ENCODE data around the gene ABCB6. TPM values are rescaled to one million over a fixed set of nuclear protein-coding genes. Genes with fewer than 3 reads are reported as not detected.

ABCB6 gene
- total RNA-seq, 2 donors from 2014 or later = 9.3 to 12.1 TPM

DNA sequence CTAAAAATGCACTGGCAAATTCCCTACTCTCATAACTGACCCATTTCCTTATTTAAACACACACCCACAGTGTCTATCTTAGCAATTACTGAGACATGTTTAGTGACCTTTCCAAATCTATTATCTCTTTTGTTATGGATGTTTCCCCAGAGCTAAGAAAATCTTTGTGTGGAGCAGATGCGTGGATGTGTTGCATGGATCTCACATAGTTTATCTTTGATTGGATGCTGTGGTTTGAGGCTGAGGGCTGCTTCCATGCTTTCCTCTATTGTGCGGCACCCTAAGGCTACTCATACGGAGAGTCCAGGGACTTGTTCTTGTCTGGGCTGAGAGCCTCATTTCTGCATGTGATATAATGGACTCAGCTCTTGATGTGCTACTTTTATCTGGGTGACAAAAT is 15.6 kb upstream of the ABCB6 start:
- no peak for DNase-seq (ENCODE audit: low spot score)

GRCh38 chr2:219230059-219230540 is 11.3 kb upstream of the ABCB6 start:
- Histone ChIP-seq H3K27ac (peak overlapping the region; percentile 95 to 97), H3K36me3 (peaks cover 45% of the 10 kb centered on the region), H3K4me3 (peak overlapping the region; percentile 77 to 86), H3K27me3 (no peaks in the 10 kb centered on the region), H3K4me1 (peaks cover 0 to 35% of the 10 kb centered on the region in 2 donors), H3K9me3 (no peaks in the 10 kb centered on the region)
- TF ChIP-seq, protein P1, sequence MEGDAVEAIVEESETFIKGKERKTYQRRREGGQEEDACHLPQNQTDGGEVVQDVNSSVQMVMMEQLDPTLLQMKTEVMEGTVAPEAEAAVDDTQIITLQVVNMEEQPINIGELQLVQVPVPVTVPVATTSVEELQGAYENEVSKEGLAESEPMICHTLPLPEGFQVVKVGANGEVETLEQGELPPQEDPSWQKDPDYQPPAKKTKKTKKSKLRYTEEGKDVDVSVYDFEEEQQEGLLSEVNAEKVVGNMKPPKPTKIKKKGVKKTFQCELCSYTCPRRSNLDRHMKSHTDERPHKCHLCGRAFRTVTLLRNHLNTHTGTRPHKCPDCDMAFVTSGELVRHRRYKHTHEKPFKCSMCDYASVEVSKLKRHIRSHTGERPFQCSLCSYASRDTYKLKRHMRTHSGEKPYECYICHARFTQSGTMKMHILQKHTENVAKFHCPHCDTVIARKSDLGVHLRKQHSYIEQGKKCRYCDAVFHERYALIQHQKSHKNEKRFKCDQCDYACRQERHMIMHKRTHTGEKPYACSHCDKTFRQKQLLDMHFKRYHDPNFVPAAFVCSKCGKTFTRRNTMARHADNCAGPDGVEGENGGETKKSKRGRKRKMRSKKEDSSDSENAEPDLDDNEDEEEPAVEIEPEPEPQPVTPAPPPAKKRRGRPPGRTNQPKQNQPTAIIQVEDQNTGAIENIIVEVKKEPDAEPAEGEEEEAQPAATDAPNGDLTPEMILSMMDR (IDR thresholded peaks at IDR 0.05) = no peak
- peak; percentile 76 for DNase-seq (ENCODE audit: low spot score)

More for the DNA sequence above, 15.6 kb upstream of the ABCB6 start:
- Histone ChIP-seq H3K27ac (no peak overlapping the region), H3K4me1 (peaks cover 0 to 15% of the 10 kb centered on the region in 2 donors), H3K27me3 (no peaks in the 10 kb centered on the region), H3K36me3 (peaks cover 69% of the 10 kb centered on the region), H3K4me3 (no peak overlapping the region), H3K9me3 (no peaks in the 10 kb centered on the region)
- TF ChIP-seq, protein P1 (IDR thresholded peaks at IDR 0.05) = no peak

DNA sequence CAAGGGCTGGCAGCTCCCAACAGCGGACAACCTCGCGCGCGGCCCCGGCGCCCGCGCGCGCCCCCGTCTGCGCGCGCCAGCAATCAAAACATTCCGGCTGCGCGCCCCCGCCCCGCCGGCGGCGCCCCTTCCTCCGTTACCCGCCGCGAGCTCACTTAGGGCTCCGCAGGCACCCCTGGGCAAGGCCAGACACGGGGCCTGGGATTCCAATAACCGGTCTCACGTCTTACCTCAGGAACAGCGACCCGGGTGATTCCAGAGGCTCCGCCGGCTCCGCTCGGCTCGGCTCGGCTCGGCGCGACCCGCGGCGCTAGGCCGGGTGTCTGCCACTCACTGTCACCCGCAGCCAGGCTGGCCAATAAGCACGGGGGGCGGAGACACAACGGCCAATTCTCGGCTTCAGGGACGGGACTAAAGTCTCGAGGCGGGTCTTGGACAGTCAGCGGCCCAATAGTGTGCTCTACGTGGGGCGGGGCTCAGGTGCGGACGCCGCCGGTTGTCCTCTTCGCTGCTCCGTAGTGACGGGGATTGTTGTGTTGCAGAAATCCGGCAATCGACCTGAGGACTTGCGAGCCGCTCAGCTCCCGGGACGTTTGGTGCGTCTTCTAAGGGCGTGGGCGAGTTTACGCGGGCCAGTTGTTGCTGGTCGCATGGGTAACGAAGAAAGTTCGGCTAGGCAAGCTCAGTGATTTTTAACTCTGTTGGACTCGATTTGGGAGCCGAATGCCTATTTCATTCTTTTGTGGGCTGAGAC is 10.7 kb upstream of the ABCB6 start, which contains the start of the genes ANKZF1 and ATG9A:
Gene ANKZF1, plus strand, starts transcription at position 502 of the 754 bp plus-strand sequence. CDS start 452 bp downstream, outside the sequence.
Gene ATG9A, minus strand, starts transcription at position 332 of the 754 bp plus-strand sequence. CDS start 1,612 bp downstream, outside the sequence.
- no peaks in the 10 kb centered on the region for H3K27me3 ChIP-seq
- peaks cover 0 to 35% of the 10 kb centered on the region in 2 donors for H3K4me1 ChIP-seq
- peak within 1 kb of the TSS; percentile 77 to 86 for H3K4me3 ChIP-seq
- DNase-seq (ENCODE audit: low spot score) = peak; percentile 99
- H3K9me3 ChIP-seq = no peaks in the 10 kb centered on the region
- H3K27ac ChIP-seq = peak within 1 kb of the TSS; percentile 95 to 97
- H3K36me3 ChIP-seq = peaks cover 45% of the 10 kb centered on the region
- TF ChIP-seq, protein P1 (IDR thresholded peaks at IDR 0.05) = no peak

- H3K27ac ChIP-seq = peak overlapping the region; percentile 95 to 97
- peaks cover 45% of the 10 kb centered on the region for H3K36me3 ChIP-seq
- peaks cover 0 to 35% of the 10 kb centered on the region in 2 donors for H3K4me1 ChIP-seq
- DNase-seq (ENCODE audit: low spot score) = no peak
- no peaks in the 10 kb centered on the region for H3K9me3 ChIP-seq
- peak overlapping the region; percentile 77 to 86 for H3K4me3 ChIP-seq
- TF ChIP-seq, protein P1 (IDR thresholded peaks at IDR 0.05) = no peak
- H3K27me3 ChIP-seq = no peaks in the 10 kb centered on the region
Observed at GRCh38 chr2:219228911-219229304, 10.2 kb upstream of the ABCB6 start.

- Histone ChIP-seq H3K36me3 (peaks cover 45% of the 10 kb centered on the region), H3K9me3 (no peaks in the 10 kb centered on the region), H3K4me1 (peaks cover 0 to 35% of the 10 kb centered on the region in 2 donors), H3K4me3 (peak overlapping the region; percentile 77 to 86), H3K27ac (peak overlapping the region; percentile 95 to 97), H3K27me3 (no peaks in the 10 kb centered on the region)
- DNase-seq (ENCODE audit: low spot score) = no peak
- TF ChIP-seq, protein P1 (IDR thresholded peaks at IDR 0.05) = no peak
Observed at GRCh38 chr2:219228041-219228910, 9.5 kb upstream of the ABCB6 start.
